ENCODE results near the gene PPP4R2.

Gene PPP4R2

GRCh38 chr3:73021301-73021835, 24.8 kb downstream of the PPP4R2 start:
- Histone ChIP-seq H3K9me3 (ENCODE audit: control insufficient read depth, insufficient read depth, low read length) (no peaks in the 10 kb centered on the region), H3K4me3 (ENCODE audit: low read length) (no peak overlapping the region), H3K27me3 (ENCODE audit: control insufficient read depth, insufficient read depth, low read length) (no peaks in the 10 kb centered on the region), H3K36me3 (ENCODE audit: control insufficient read depth, insufficient read depth, low read length) (no peaks in the 10 kb centered on the region), H3K4me1 (ENCODE audit: control insufficient read depth, insufficient read depth, low read length) (no peaks in the 10 kb centered on the region), H3K27ac (ENCODE audit: low read length) (no peak overlapping the region)
- WGBS (ENCODE audit: insufficient coverage, insufficient read length) = no CpG with 5 or more reads among the region's 4 CpGs
- no peak for DNase-seq (ENCODE audit: low read depth, low spot score)

GRCh38 chr3:73024836-73025235, 28.2 kb downstream of the PPP4R2 start:
- Histone ChIP-seq H3K36me3 (ENCODE audit: control insufficient read depth, insufficient read depth, low read length) (no peaks in the 10 kb centered on the region), H3K4me3 (ENCODE audit: low read length) (no peak overlapping the region), H3K9me3 (ENCODE audit: control insufficient read depth, insufficient read depth, low read length) (no peaks in the 10 kb centered on the region), H3K4me1 (ENCODE audit: control insufficient read depth, insufficient read depth, low read length) (no peaks in the 10 kb centered on the region), H3K27ac (ENCODE audit: low read length) (no peak overlapping the region), H3K27me3 (ENCODE audit: control insufficient read depth, insufficient read depth, low read length) (no peaks in the 10 kb centered on the region)
- no peak for DNase-seq (ENCODE audit: low read depth, low spot score)

GRCh38 chr3:73026111-73026759, 29.6 kb downstream of the PPP4R2 start:
- H3K27me3 ChIP-seq (ENCODE audit: control insufficient read depth, insufficient read depth, low read length) = no peaks in the 10 kb centered on the region
- no peak overlapping the region for H3K4me3 ChIP-seq (ENCODE audit: low read length)
- no peak for DNase-seq (ENCODE audit: low read depth, low spot score)
- H3K27ac ChIP-seq (ENCODE audit: low read length) = no peak overlapping the region
- no peaks in the 10 kb centered on the region for H3K36me3 ChIP-seq (ENCODE audit: control insufficient read depth, insufficient read depth, low read length)
- WGBS (ENCODE audit: insufficient coverage, insufficient read length) = no CpG with 5 or more reads among the region's 6 CpGs
- H3K9me3 ChIP-seq (ENCODE audit: control insufficient read depth, insufficient read depth, low read length) = no peaks in the 10 kb centered on the region
- H3K4me1 ChIP-seq (ENCODE audit: control insufficient read depth, insufficient read depth, low read length) = no peaks in the 10 kb centered on the region

- no peak overlapping the region for H3K4me3 ChIP-seq (ENCODE audit: low read length)
- no CpG with 5 or more reads among the region's 2 CpGs for WGBS (ENCODE audit: insufficient coverage, insufficient read length)
- no peaks in the 10 kb centered on the region for H3K4me1 ChIP-seq (ENCODE audit: control insufficient read depth, insufficient read depth, low read length)
- H3K36me3 ChIP-seq (ENCODE audit: control insufficient read depth, insufficient read depth, low read length) = no peaks in the 10 kb centered on the region
- H3K27ac ChIP-seq (ENCODE audit: low read length) = no peak overlapping the region
- no peaks in the 10 kb centered on the region for H3K9me3 ChIP-seq (ENCODE audit: control insufficient read depth, insufficient read depth, low read length)
- no peaks in the 10 kb centered on the region for H3K27me3 ChIP-seq (ENCODE audit: control insufficient read depth, insufficient read depth, low read length)
- no peak for DNase-seq (ENCODE audit: low read depth, low spot score)
Measured at GRCh38 chr3:73026760-73027113, 30.1 kb downstream of the PPP4R2 start.

GRCh38 chr3:73028803-73029202, 32.2 kb downstream of the PPP4R2 start:
- WGBS (ENCODE audit: insufficient coverage, insufficient read length) = no CpG with 5 or more reads among the region's 4 CpGs
- Histone ChIP-seq H3K36me3 (ENCODE audit: control insufficient read depth, insufficient read depth, low read length) (no peaks in the 10 kb centered on the region), H3K4me1 (ENCODE audit: control insufficient read depth, insufficient read depth, low read length) (no peaks in the 10 kb centered on the region), H3K27ac (ENCODE audit: low read length) (no peak overlapping the region), H3K27me3 (ENCODE audit: control insufficient read depth, insufficient read depth, low read length) (no peaks in the 10 kb centered on the region), H3K9me3 (ENCODE audit: control insufficient read depth, insufficient read depth, low read length) (no peaks in the 10 kb centered on the region), H3K4me3 (ENCODE audit: low read length) (no peak overlapping the region)
- DNase-seq (ENCODE audit: low read depth, low spot score) = no peak

- Histone ChIP-seq H3K4me3 (ENCODE audit: low read length) (no peak overlapping the region), H3K27ac (ENCODE audit: low read length) (no peak overlapping the region), H3K27me3 (ENCODE audit: control insufficient read depth, insufficient read depth, low read length) (no peaks in the 10 kb centered on the region), H3K9me3 (ENCODE audit: control insufficient read depth, insufficient read depth, low read length) (no peaks in the 10 kb centered on the region), H3K4me1 (ENCODE audit: control insufficient read depth, insufficient read depth, low read length) (no peaks in the 10 kb centered on the region), H3K36me3 (ENCODE audit: control insufficient read depth, insufficient read depth, low read length) (no peaks in the 10 kb centered on the region)
- DNase-seq (ENCODE audit: low read depth, low spot score) = no peak
- no CpG with 5 or more reads among the region's 1 CpG for WGBS (ENCODE audit: insufficient coverage, insufficient read length)
Measured at GRCh38 chr3:73029321-73029796, 32.7 kb downstream of the PPP4R2 start.

GRCh38 chr3:73030073-73030597, 33.5 kb downstream of the PPP4R2 start:
- H3K4me3 ChIP-seq (ENCODE audit: low read length) = no peak overlapping the region
- DNase-seq (ENCODE audit: low read depth, low spot score) = no peak
- no peaks in the 10 kb centered on the region for H3K36me3 ChIP-seq (ENCODE audit: control insufficient read depth, insufficient read depth, low read length)
- no peak overlapping the region for H3K27ac ChIP-seq (ENCODE audit: low read length)
- no peaks in the 10 kb centered on the region for H3K27me3 ChIP-seq (ENCODE audit: control insufficient read depth, insufficient read depth, low read length)
- H3K4me1 ChIP-seq (ENCODE audit: control insufficient read depth, insufficient read depth, low read length) = no peaks in the 10 kb centered on the region
- H3K9me3 ChIP-seq (ENCODE audit: control insufficient read depth, insufficient read depth, low read length) = no peaks in the 10 kb centered on the region
- no CpG with 5 or more reads among the region's 1 CpG for WGBS (ENCODE audit: insufficient coverage, insufficient read length)

- WGBS (ENCODE audit: insufficient coverage, insufficient read length) = no CpG with 5 or more reads among the region's 2 CpGs
- H3K36me3 ChIP-seq (ENCODE audit: control insufficient read depth, insufficient read depth, low read length) = no peaks in the 10 kb centered on the region
Measured at GRCh38 chr3:73031573-73032103, 35.0 kb downstream of the PPP4R2 start.

GRCh38 chr3:73036694-73037591, 40.3 kb downstream of the PPP4R2 start:
- Histone ChIP-seq H3K27me3 (ENCODE audit: control insufficient read depth, insufficient read depth, low read length) (no peaks in the 10 kb centered on the region), H3K4me3 (ENCODE audit: low read length) (no peak overlapping the region), H3K27ac (ENCODE audit: low read length) (no peak overlapping the region), H3K9me3 (ENCODE audit: control insufficient read depth, insufficient read depth, low read length) (no peaks in the 10 kb centered on the region), H3K4me1 (ENCODE audit: control insufficient read depth, insufficient read depth, low read length) (peaks cover 1% of the 10 kb centered on the region; the same call in 1 of the 2 replicates), H3K36me3 (ENCODE audit: control insufficient read depth, insufficient read depth, low read length) (no peaks in the 10 kb centered on the region)
- DNase-seq (ENCODE audit: low read depth, low spot score) = no peak
- WGBS (ENCODE audit: insufficient coverage, insufficient read length) = no CpG with 5 or more reads among the region's 3 CpGs

More at GRCh38 chr3:73031573-73032103, 35.0 kb downstream of the PPP4R2 start:
- DNase-seq (ENCODE audit: low read depth, low spot score) = no peak
- no peak overlapping the region for H3K4me3 ChIP-seq (ENCODE audit: low read length)
- no peaks in the 10 kb centered on the region for H3K27me3 ChIP-seq (ENCODE audit: control insufficient read depth, insufficient read depth, low read length)
- no peaks in the 10 kb centered on the region for H3K4me1 ChIP-seq (ENCODE audit: control insufficient read depth, insufficient read depth, low read length)
- H3K27ac ChIP-seq (ENCODE audit: low read length) = no peak overlapping the region
- no peaks in the 10 kb centered on the region for H3K9me3 ChIP-seq (ENCODE audit: control insufficient read depth, insufficient read depth, low read length)

GRCh38 chr3:73041537-73041936, 44.9 kb downstream of the PPP4R2 start:
- H3K4me1 ChIP-seq (ENCODE audit: control insufficient read depth, insufficient read depth, low read length) = peaks cover 3% of the 10 kb centered on the region; the same call in 1 of the 2 replicates
- no peak for DNase-seq (ENCODE audit: low read depth, low spot score)
- H3K27me3 ChIP-seq (ENCODE audit: control insufficient read depth, insufficient read depth, low read length) = no peaks in the 10 kb centered on the region
- WGBS (ENCODE audit: insufficient coverage, insufficient read length) = no CpG with 5 or more reads among the region's 3 CpGs
- no peak overlapping the region for H3K27ac ChIP-seq (ENCODE audit: low read length)
- no peak overlapping the region for H3K4me3 ChIP-seq (ENCODE audit: low read length)
- H3K36me3 ChIP-seq (ENCODE audit: control insufficient read depth, insufficient read depth, low read length) = no peaks in the 10 kb centered on the region
- H3K9me3 ChIP-seq (ENCODE audit: control insufficient read depth, insufficient read depth, low read length) = no peaks in the 10 kb centered on the region

Measured in iPS DF 6.9 (cell line).